K562 (cell line): Measurements from ENCODE around the gene NES. TPM values are rescaled to one million over a fixed set of nuclear protein-coding genes. Genes with fewer than 3 reads are reported as not detected.

Experiments used
- CEBPZ ChIP-seq: fragments of 150-350 bp; IDR thresholded peaks from 2 replicates; pipeline ENCODE4 v1.6.1; 2014; ENCODE audit warnings: low read depth, mild to moderate bottlenecking, low read length, borderline replicate concordance
- CLOCK ChIP-seq: fragments of 250-450 bp; sonication (Bioruptor Pico); IDR thresholded peaks from 2 replicates; pipeline ENCODE4 v1.4.0; 2020; ENCODE audit warnings: mild to moderate bottlenecking, moderate library complexity, borderline replicate concordance
- MAFF ChIP-seq: IDR thresholded peaks from 2 replicates; pipeline ENCODE4 v1.6.1; 2012; ENCODE audit warnings: low read length, improper control_type of control experiment
- PATZ1 ChIP-seq: fragments of 250-450 bp; sonication (Bioruptor Pico); IDR thresholded peaks from 2 replicates; pipeline ENCODE4 v1.5.0; 2020; ENCODE audit warnings: mild to moderate bottlenecking, borderline replicate concordance
- PYGO2 ChIP-seq: fragments of 450-650 bp; IDR thresholded peaks from 2 replicates; pipeline ENCODE4 v1.6.1; 2016; ENCODE audit warnings: mild to moderate bottlenecking, missing genetic modification characterization, moderate library complexity, missing compliant biosample characterization
- RBM14 ChIP-seq: fragments of 200-400 bp; formaldehyde crosslinking; IDR thresholded peaks from 2 replicates; pipeline ENCODE4 v1.6.1; 2018; ENCODE audit warnings: low read depth, mild to moderate bottlenecking, low read length, moderate library complexity, borderline replicate concordance; ENCODE audit not compliant: insufficient read depth
- RBM39 ChIP-seq: fragments of 200-400 bp; formaldehyde crosslinking; optimal IDR thresholded peaks from 2 replicates; pipeline ENCODE3; 2018; ENCODE audit warnings: low read depth, low read length
- SMAD4 ChIP-seq: fragments of 250-450 bp; sonication (Bioruptor Pico); conservative IDR thresholded peaks from 2 replicates; pipeline ENCODE4 v1.8.0; 2021; ENCODE audit warnings: inconsistent platforms, mild to moderate bottlenecking, moderate library complexity
- TRIM28 ChIP-seq: fragments of 450-650 bp; IDR thresholded peaks from 2 replicates; pipeline ENCODE4 v1.6.1; 2017
- ZNF584 ChIP-seq: fragments of 200-800 bp; sonication (Bioruptor generic); IDR thresholded peaks from 2 replicates; pipeline ENCODE4 v1.6.1; 2016; ENCODE audit warnings: low read depth, mild to moderate bottlenecking, missing genetic modification characterization, missing compliant biosample characterization
- polyA plus RNA-seq, 8 experiments: library from polyadenylated mRNA; depleted of rRNA in 4 of 8; stranded (reverse) in 5 of 8; unstranded in 3 of 8; fragments of >200 nt; fragmentation: Nextera tagmentation in 2 of 8; fragmentation: Illumina TruSeq in 1 of 8; extraction: Ambion mirVana in 2 of 8; extraction: Trizol in 1 of 8; gene quantifications; 2 replicates each; pipeline versions ENCODE4 v1.2.1 to v1.2.3, GENCODE V29; 2011 to 2014; ENCODE audit warnings: inconsistent platforms in 1 of 8, missing spikeins in 1 of 8
- total RNA-seq, 7 experiments: library from RNA; depleted of rRNA in 6 of 7; stranded (reverse); fragments of >200 nt in 6 of 7; fragmentation: Illumina TruSeq in 2 of 7; extraction: Trizol in 2 of 7; gene quantifications; 2 replicates each; pipeline versions ENCODE4 v1.2.1 to v1.2.3, GENCODE V29; 2011 to 2021; ENCODE audit warnings: low replicate concordance in 1 of 7
- TF ChIP-seq, protein P1 (sequence below): fragments of 200-800 bp; sonication (Bioruptor generic); IDR thresholded peaks from 2 replicates; pipeline ENCODE4 v1.6.1; 2017; ENCODE audit warnings: missing genetic modification characterization, missing compliant biosample characterization
- TF ChIP-seq, protein P2 (sequence below): IDR thresholded peaks from 2 replicates; pipeline ENCODE4 v1.6.1; 2012; ENCODE audit warnings: low read depth, low read length, improper control_type of control experiment, borderline replicate concordance
- TF ChIP-seq, protein P3 (sequence below): fragments of 250-450 bp; sonication (Bioruptor Pico); IDR thresholded peaks from 2 replicates; pipeline ENCODE4 v1.8.0; 2021; ENCODE audit warnings: borderline replicate concordance, mild to moderate bottlenecking, moderate library complexity; ENCODE audit not compliant: poor library complexity, severe bottlenecking

The NES gene
- total and polyA plus RNA-seq, 9 of the 15 experiments (the other 6 are each of a cell fraction or from before 2014, with no cell fraction given) = 0.10 to 8.6 (median 4.2) TPM

- no peak for TF ChIP-seq CEBPZ
- TF ChIP-seq RBM39 = no peak
- no peak for TF ChIP-seq PYGO2 (tag)
- no peak for TF ChIP-seq MAFF
- TF ChIP-seq RBM14 = no peak
- TF ChIP-seq, protein P1, sequence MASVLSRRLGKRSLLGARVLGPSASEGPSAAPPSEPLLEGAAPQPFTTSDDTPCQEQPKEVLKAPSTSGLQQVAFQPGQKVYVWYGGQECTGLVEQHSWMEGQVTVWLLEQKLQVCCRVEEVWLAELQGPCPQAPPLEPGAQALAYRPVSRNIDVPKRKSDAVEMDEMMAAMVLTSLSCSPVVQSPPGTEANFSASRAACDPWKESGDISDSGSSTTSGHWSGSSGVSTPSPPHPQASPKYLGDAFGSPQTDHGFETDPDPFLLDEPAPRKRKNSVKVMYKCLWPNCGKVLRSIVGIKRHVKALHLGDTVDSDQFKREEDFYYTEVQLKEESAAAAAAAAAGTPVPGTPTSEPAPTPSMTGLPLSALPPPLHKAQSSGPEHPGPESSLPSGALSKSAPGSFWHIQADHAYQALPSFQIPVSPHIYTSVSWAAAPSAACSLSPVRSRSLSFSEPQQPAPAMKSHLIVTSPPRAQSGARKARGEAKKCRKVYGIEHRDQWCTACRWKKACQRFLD = no peak
- TF ChIP-seq, protein P2, sequence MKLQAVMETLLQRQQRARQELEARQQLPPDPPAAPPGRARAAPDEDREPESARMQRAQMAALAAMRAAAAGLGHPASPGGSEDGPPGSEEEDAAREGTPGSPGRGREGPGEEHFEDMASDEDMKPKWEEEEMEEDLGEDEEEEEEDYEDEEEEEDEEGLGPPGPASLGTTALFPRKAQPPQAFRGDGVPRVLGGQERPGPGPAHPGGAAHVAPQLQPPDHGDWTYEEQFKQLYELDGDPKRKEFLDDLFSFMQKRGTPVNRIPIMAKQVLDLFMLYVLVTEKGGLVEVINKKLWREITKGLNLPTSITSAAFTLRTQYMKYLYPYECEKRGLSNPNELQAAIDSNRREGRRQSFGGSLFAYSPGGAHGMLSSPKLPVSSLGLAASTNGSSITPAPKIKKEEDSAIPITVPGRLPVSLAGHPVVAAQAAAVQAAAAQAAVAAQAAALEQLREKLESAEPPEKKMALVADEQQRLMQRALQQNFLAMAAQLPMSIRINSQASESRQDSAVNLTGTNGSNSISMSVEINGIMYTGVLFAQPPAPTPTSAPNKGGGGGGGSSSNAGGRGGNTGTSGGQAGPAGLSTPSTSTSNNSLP = no peak
- no peak for TF ChIP-seq CLOCK (CRISPR knock-in tag)
- TF ChIP-seq ZNF584 (CRISPR knock-in tag) = no peak
- no peak for TF ChIP-seq PATZ1 (CRISPR knock-in tag)
- TF ChIP-seq SMAD4 (CRISPR knock-in tag) = peak; percentile 89
- TF ChIP-seq, protein P3, sequence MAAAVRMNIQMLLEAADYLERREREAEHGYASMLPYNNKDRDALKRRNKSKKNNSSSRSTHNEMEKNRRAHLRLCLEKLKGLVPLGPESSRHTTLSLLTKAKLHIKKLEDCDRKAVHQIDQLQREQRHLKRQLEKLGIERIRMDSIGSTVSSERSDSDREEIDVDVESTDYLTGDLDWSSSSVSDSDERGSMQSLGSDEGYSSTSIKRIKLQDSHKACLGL = no peak
- 0 out of 2 replicates have a peak, but pooled peaks have one; percentile 28 for TF ChIP-seq TRIM28
These were observed 53.0 kb downstream of the NES start (continued) for GRCh38 chr1:156623946-156624813.
